GM18861 (cell line): ENCODE results near the gene MLKL.
"Not testable (repeated sequence)": the region's sequence is repeated elsewhere in the genome, so short reads cannot be mapped to it uniquely, and the experiment has no call there.

Source experiments
- ATAC-seq: cut with Tn5 transposase; IDR thresholded peaks from one replicate; pipeline ENCODE4 v1.9.1; 2021; ENCODE audit not compliant: unreplicated experiment

The MLKL gene

DNA sequence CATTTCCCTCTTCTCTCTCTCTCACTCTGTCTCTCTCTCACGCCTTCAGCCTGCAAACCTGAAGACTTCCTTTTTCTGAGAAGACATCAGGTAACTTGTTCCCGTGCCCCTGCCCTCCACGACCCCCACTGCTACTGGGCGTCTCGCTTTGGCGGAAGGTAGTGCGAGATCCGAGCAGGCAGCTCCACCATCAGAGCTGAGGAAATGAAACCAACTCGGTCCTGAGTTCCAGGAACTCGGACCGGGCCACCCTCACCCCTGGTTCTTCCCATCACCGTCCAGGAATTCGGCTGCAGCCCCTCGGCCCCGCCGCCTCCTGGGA is 585 bp downstream of the MLKL start:
- no peak for ATAC-seq

- ATAC-seq = no peak
Measured at GRCh38 chr16:74699666-74700065, 996 bp downstream of the MLKL start.

DNA sequence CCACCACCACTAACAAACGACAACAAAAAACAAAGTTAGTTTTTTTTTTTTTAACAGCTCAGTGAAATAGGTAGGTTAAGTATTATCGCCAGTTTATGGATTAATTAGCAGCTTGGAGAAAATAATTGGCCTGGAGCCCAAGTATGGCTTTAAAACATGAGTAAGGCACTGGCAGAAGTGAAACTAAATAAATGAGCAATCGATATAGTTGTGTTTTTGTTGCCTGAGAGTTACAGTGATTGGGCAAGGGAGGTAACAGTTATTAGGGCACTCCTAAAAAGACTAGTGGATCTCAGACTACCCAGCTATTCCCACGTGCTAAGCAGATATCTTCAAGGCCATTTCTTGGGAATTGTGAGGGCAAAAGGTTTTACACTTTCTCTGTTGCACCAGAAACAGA is 2.4 kb downstream of the MLKL start:
- no peak for ATAC-seq

- peak; percentile 91 for ATAC-seq
Measured at GRCh38 chr16:74695450-74696422, 4.9 kb downstream of the MLKL start.

DNA sequence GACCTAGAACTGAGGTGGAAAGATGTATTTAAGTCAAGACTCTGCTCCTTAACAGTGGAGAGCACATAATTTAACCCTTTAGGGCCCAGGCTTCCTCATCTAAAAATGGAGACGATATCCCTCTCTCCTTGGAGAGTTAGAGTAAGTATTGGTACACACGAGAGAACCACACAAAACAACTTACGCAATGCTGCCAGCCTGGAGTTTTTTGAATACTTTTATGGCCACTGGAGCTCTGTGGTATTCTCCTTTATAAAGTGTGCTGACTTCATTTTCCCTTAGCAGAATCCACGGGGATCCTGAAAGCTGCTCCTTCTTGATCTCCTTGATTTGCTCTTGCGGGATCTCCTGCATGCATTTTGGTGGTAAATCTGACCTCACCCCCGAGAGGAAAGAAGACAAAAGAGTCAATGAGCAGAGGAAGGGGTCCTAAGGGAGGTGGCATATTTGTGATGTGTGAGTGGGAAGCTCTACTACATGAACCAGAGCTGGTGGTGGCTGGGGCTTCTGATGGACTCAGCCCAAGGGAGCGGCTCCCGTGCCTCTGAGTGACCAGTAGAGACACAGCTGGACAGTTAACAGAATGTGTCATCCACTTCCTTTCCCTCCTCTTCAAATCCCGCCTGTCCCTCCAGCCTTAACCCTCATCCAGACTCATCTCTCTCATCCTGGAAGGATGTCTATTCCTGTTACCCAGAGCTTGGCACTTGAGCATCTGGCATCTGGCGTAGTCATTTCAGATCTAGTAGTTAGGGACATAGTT is 9.4 kb downstream of the MLKL start:
- ATAC-seq = no peak

DNA sequence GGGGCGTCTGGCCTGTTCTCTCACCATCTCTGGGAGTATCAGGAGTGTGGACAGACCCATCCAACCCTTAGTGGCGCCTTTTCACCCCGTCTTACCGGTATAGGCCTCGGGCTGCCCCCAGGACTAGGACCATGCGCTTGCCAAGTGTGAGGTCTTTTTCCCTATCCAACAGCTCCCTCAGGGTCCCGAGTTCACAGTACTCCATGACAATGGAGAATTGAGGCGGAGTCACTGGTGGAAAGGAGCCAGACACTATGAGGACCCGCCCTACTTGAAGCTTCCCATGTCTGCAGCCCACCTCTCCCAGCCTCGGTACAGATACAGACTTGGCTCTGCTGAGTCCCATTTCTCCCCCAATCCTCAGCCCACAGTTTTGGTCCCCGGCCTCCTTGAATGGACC is 18.1 kb downstream of the MLKL start:
- no peak for ATAC-seq

DNA sequence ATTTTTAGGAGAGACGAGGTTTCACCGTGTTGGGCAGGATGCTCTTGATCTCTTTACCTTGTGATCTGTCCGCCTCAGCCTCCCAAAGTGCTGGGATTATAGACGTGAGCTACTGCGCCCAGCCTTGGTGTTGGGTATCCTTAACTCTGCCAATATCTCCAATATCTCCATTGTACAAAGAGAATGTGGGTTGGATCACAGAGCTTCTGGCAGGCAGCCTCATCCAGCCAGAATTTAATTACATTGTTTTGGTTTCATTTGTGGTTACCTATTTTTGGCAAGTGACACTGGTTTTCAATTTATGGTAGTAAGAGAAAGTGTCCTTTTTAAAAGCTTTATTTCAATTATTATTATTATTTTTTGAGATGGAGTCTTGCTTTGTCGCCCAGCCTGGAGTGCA is 20.0 kb downstream of the MLKL start:
- ATAC-seq = no peak

DNA sequence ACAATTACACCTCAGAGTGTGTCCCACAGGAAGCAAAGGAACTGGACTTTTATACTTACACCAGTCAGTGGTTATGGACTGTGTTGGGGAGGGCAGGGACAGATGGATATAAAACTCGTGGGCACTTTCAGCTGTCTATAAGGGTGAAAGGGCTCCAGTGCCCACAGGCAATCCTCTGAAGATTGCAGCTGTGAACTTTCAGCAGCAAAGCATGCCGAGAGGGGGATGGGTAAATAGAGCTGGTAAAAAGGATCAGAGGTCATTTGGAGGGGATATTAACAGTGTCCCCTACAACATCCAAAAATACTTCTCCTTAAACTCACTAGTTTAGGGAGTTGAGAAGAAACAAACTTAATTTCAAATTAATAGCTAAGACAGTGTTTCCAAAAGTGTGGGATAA is 20.7 kb downstream of the MLKL start:
- ATAC-seq = no peak

DNA sequence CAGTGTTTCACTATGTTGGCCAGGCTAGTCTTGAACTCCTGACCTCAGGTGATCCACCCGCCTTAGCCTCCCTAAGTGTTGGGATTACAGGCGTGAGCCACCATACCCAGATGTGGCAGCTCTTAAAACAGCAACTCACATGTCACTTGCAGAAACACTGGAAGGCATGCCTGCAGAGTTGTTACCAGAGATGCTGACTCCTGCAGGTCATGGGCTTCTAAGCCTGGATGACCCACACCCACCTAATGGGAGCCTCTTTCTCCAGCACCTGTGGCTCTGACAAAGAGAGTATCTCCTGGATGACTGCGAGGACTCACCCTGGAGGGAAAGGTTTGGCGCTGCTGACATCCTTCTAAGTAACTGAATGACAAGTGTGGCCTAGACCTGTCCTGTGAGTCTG is 22.8 kb downstream of the MLKL start:
- ATAC-seq = no peak

DNA sequence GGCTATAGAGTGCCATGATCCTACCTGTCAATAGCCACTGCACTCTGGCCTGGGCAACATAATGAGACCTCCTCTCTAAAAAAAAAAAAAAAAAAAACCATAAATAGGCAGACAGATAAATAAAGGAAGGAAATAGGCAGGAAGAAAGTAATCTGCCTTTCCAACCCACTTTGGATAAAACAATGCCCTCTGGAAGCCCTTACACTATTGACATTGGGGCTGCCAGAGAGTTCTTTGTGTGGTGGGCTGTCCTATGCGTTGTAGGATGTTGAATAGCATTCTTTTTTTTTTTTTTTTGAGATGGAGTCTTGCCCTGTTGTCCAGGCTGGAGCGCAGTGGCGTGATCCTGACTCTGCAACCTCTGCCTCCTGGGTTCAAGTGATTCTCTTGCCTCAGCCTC is 26.8 kb downstream of the MLKL start:
- ATAC-seq = no peak

GRCh38 chr16:74668877-74669276 is 31.8 kb downstream of the MLKL start:
- ATAC-seq = not testable (repeated sequence)

DNA sequence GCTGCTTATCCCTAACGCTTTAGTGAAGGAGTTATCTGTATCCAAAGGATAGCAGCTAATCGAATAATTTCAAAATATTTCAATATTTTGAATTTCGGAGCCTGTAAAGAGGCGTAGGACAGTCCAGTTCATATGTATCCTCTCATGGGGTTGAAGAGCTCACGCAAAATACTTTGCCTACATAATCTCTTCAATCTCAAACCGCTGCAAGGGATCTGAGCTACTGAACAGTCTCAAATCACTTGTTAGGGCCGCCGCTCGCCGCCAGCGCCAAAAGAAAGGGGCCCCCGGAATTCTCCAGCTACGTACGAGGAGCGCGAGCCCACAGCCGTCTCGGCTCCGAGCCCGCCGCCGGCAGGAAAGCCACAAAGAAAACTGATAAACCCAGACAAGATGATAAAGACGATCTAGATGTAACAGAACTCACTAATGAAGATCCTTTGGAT is 33.4 kb downstream of the MLKL start:
- ATAC-seq = no peak

DNA sequence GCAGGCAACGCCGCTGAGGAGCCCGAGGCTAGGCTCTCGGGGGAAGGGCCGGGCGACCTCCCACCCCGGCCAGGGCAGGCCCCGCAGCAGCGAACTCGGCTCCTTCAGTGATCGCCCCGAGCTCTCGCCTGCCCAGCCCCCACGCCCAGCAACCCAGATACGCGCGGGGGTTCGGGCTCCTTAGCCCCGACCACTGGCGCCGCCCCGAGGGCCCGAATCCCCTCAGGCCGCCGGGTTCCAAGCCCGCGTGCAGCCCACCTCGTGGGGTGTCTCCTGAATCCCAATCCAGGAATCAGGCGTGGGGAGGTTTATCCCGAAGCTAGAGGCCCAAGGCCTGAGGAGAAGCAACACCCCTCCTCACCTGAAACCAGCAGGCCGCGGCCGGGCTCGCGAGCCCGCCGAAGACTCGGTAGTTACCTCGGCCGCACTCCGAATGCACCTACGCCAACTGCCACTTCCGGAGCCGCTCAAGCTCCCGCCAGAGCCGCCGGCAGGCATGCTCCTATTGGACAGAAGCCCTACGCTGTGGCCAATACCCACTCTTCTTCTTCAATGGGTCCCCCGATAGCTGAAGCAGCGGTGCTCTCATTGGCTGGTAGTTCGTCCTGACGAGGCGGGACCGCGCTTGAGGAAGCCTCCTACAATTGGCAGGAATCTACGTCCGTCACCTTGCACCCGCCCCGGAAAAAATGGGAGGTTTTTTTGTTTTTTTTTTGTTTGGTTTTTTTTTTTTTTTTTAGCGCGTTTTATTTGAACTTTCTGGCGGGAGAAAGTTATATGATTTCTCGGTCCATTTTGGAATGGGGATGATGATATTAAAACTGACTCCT is 34.0 kb downstream of the MLKL start, which contains the start of gene RFWD3:
TSS of gene RFWD3 (minus strand) at position 453 of the 830 bp plus-strand sequence. CDS start 5,428 bp downstream, outside the sequence.
- peak; percentile 100 for ATAC-seq

GRCh38 chr16:74666010-74666421 is 34.6 kb downstream of the MLKL start:
- no peak for ATAC-seq

DNA sequence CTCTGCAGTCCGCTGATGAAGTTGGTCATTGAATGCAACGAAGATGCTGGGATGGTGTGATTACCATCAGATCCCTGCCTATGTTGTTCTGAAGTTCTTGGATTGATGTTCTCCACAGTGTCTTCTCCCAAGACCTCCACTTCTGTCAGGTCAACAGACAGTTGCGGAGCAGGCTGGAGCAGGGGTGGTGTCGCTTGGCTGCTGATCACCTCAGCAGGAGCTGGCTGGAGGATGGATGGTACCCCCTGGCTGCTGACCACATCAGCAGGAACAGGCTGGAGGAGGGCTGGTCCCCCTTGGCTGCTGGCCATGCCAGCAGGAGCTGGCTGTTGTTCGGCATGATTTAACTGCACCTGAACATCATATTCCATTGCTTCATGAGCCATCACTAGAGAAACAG is 39.6 kb downstream of the MLKL start:
- ATAC-seq = no peak

- ATAC-seq = no peak
Measured at GRCh38 chr16:74660383-74660782, 40.3 kb downstream of the MLKL start.

- ATAC-seq = no peak
Measured at GRCh38 chr16:74659041-74659440, 41.6 kb downstream of the MLKL start.

DNA sequence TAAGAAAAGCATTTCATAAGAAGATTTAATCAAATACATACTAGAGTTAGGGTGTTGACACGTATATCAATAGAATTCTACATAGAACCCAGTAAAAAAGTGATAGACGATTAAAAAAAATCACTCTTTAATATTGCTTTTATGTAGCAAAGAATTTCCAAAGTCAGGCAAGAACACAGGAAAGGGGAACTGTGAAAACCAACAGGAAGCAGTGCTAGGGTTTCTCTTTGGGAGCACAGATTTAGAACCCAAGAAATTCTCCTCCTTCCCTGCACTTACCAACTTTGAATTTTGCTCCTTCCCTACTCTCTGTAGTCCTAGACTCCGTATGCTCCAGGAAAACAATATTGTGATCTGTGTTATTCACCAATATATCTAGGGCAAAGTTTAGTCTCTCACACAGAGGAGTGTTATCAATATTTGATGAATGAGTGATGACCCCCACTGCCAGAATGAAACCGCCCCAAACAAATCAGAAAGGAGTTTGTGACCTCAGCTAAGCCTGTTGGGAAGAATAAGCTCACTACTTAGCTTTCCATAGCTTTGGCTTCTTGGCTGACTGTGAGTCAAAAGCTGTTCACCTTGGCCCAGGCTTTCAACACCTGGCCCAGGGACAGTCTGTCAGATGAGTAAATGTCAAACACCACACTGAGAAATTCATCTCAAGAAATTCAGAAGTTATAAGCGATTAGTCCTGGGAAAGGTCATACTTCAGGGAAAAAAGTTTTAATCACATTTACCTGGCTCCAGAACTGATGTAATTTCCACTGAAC is 42.6 kb downstream of the MLKL start:
- ATAC-seq = no peak

- no peak for ATAC-seq
Measured at GRCh38 chr16:74654536-74655050, 46.1 kb downstream of the MLKL start.

DNA sequence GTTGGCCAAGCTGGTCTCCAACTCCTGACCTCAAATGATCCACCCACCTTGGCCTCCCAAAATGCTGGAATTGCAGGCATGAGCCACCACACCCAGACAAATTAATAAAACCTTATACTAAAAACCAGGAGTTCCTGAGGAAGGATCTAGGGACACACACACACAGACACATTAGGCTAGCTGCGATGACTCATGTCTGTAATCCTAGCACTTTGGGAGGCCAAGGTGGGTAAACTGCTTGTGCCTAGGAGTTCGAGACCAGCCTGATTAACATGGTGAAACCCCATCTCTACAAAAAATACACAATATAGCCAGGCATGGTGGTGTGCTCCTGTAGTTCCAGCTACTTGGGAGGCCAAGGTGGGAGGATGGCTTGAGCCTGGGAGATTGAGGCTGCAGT is 47.8 kb downstream of the MLKL start:
- not testable (repeated sequence) for ATAC-seq
